ENCODE data around the gene TBC1D8.

Gene TBC1D8

GRCh38 chr2:101139495-101139894 lies 11.7 kb downstream of the TBC1D8 start:
- no peak for DNase-seq

- no peak for DNase-seq
Observed at GRCh38 chr2:101135412-101136296, 15.5 kb downstream of the TBC1D8 start.

- DNase-seq = no peak
Observed at GRCh38 chr2:101133492-101134100, 17.6 kb downstream of the TBC1D8 start.

GRCh38 chr2:101132202-101132601 lies 19.0 kb downstream of the TBC1D8 start:
- DNase-seq = no peak

- no peak for DNase-seq
Observed at GRCh38 chr2:101130081-101130480, 21.1 kb downstream of the TBC1D8 start.

GRCh38 chr2:101127319-101128056 lies 23.7 kb downstream of the TBC1D8 start:
- DNase-seq = no peak

GRCh38 chr2:101125808-101126207 lies 25.4 kb downstream of the TBC1D8 start:
- no peak for DNase-seq

- DNase-seq = no peak
Observed at GRCh38 chr2:101125374-101125773, 25.8 kb downstream of the TBC1D8 start.

GRCh38 chr2:101124643-101125366 lies 26.4 kb downstream of the TBC1D8 start:
- DNase-seq = peak in 1 of 58 donors; percentile 9

- DNase-seq = no peak
Observed at GRCh38 chr2:101123795-101124471, 27.2 kb downstream of the TBC1D8 start.

GRCh38 chr2:101121174-101121573 lies 30.0 kb downstream of the TBC1D8 start:
- DNase-seq = no peak

GRCh38 chr2:101120124-101120996 lies 30.8 kb downstream of the TBC1D8 start:
- DNase-seq = peak in 2 of 58 donors; percentile 9 to 44

GRCh38 chr2:101119431-101119830 lies 31.8 kb downstream of the TBC1D8 start:
- peak in 20 of 58 donors; percentile 6 to 73 (median 26) for DNase-seq

- no peak for DNase-seq
Observed at GRCh38 chr2:101116841-101117552, 34.2 kb downstream of the TBC1D8 start.

GRCh38 chr2:101116348-101116747 lies 34.8 kb downstream of the TBC1D8 start:
- no peak for DNase-seq

- DNase-seq = no peak
Observed at GRCh38 chr2:101115664-101116063, 35.5 kb downstream of the TBC1D8 start.

GRCh38 chr2:101114815-101115214 lies 36.4 kb downstream of the TBC1D8 start:
- no peak for DNase-seq

- no peak for DNase-seq
Observed at GRCh38 chr2:101114268-101114783, 36.9 kb downstream of the TBC1D8 start.
